GM20000 (cell line): ENCODE data around the gene CBARP.

Experiments
- DNase-seq: peaks from one replicate; pipeline ENCODE4 v3.0.0; 2012; ENCODE audit warnings: low spot score
- CTCF ChIP-seq: IDR thresholded peaks from 2 replicates; pipeline ENCODE4 v1.5.1; 2012; ENCODE audit warnings: mild to moderate bottlenecking, control low read depth; ENCODE audit errors: extremely low read depth, missing control alignments

CBARP gene

GRCh38 chr19:1269065-1269477 is 31.3 kb upstream of the CBARP start, which contains the start of gene CIRBP:
TSS of gene CIRBP (plus strand) at chr19:1269332. CDS start at chr19:1270934, 1,602 bp downstream.
- TF ChIP-seq CTCF: no peak

GRCh38 chr19:1268226-1269064 is 30.6 kb upstream of the CBARP start:
- DNase-seq: no peak
- TF ChIP-seq CTCF: no peak

More at GRCh38 chr19:1269065-1269477, 31.3 kb upstream of the CBARP start, which contains the start of gene CIRBP:
- DNase-seq: peak; percentile 99

GRCh38 chr19:1267477-1268225 is 29.8 kb upstream of the CBARP start:
- no peak for TF ChIP-seq CTCF
- DNase-seq: no peak

GRCh38 chr19:1266916-1267476 is 29.2 kb upstream of the CBARP start:
- DNase-seq: no peak
- TF ChIP-seq CTCF: peak; percentile 90

- no peak for TF ChIP-seq CTCF
- DNase-seq: peak; percentile 95
Measured at GRCh38 chr19:1266129-1266915, 28.5 kb upstream of the CBARP start.

- DNase-seq: no peak
- TF ChIP-seq CTCF: no peak
Measured at GRCh38 chr19:1265615-1266128, 27.9 kb upstream of the CBARP start.
